Measurements from ENCODE around the gene NUP153. TPM values are rescaled to one million over a fixed set of nuclear protein-coding genes. Genes with fewer than 3 reads are reported as not detected.
A peak's percentile ranks its signal among the peaks of the same experiment; 100 is the strongest.
"Not testable (repeated sequence)": the region's sequence is repeated elsewhere in the genome, so short reads cannot be mapped to it uniquely, and the experiment has no call there.

Gene NUP153
- total RNA-seq: 10 to 100 TPM; 59.0 to 61.4 TPM

DNA sequence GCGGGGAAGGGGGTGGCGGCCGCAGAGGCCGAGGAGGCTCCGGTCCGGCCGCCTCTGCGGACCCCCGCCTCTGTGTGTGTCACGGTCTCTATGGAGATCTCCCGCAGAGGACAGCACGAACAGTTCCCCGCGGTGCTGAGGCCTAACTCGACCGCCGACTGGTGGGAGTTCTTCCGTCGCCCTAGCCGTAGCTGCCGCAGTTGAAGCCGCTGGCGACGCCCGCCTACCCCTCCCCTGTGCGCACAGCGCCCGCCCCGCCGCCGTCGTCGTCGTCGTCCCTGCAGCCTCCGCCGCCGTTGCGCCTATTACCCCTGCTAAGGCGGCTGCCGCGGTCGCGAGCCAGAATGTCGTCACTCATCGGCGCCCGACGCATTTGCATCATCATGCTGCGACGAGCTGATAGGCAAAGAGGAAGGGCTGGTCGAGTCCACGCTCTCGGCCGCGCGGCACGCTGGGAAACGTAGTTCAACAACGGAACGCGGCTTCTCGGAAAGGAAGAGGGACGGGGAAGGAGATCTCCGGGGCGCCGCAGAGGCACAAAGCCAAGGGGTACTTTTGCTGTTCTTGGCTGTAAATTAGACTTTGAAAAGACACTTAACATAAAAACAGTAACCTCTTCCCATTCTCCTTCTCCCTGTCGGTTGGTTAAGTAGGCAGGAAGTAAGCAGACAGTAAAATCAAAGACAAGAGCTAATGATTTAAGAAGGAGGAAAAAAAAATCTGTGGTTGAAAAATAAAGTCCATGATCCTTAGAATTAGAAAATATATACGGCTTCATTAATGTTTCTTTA, at the start of gene NUP153:
Gene NUP153, minus strand, starts transcription at position 346 of the 791 bp plus-strand sequence. CDS start 538 bp downstream, outside the sequence.
- H3K27me3 Mint-ChIP-seq (ENCODE audit: low read depth): no peaks in the 10 kb centered on the region
- peak; percentile 80 to 86 for ATAC-seq (replicated peaks in 1 of 2)
- H3K9me3 Mint-ChIP-seq: no peaks in the 10 kb centered on the region
- DNase-seq: peak; percentile 99 to 100
- H3K4me3 Mint-ChIP-seq: peak within 1 kb of the TSS; percentile 97 to 99
- H3K36me3 Mint-ChIP-seq (ENCODE audit: insufficient read depth in 2 of 2): peaks cover 4 to 24% of the 10 kb centered on the region in 2 donors
- H3K4me1 Mint-ChIP-seq (ENCODE audit: low read depth): peaks cover 40% of the 10 kb centered on the region
- peak within 1 kb of the TSS; percentile 100 for H3K27ac Mint-ChIP-seq

DNA sequence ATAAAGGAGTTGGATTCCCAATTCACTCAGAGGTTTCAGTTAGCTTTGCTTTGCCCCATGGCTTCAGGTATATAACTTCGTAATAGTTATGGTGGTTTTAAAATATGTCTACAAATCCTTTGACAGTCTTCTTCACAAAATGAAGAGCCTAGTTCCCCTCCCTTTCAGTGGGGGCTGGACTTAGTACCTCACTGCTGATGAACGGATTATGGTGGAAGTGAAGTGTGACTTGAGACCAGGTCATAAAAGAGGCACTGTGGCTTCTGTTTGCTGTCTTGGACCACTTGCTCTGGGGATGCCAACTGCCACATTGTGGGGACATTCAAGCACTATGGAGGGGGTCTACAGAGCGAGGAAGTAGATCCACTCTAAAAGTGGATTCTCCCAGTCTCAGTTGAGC, 47.5 kb upstream of the NUP153 start:
- H3K4me1 Mint-ChIP-seq (ENCODE audit: low read depth): no peaks in the 10 kb centered on the region
- ATAC-seq (replicated peaks in 1 of 2) (no peak), DNase-seq (no peak)
- H3K27ac Mint-ChIP-seq: no peak overlapping the region
- H3K27me3 Mint-ChIP-seq (ENCODE audit: low read depth): peaks cover 10% of the 10 kb centered on the region
- no peaks in the 10 kb centered on the region for H3K36me3 Mint-ChIP-seq (ENCODE audit: insufficient read depth in 2 of 2)
- no peak overlapping the region for H3K4me3 Mint-ChIP-seq
- no peaks in the 10 kb centered on the region for H3K9me3 Mint-ChIP-seq

DNA sequence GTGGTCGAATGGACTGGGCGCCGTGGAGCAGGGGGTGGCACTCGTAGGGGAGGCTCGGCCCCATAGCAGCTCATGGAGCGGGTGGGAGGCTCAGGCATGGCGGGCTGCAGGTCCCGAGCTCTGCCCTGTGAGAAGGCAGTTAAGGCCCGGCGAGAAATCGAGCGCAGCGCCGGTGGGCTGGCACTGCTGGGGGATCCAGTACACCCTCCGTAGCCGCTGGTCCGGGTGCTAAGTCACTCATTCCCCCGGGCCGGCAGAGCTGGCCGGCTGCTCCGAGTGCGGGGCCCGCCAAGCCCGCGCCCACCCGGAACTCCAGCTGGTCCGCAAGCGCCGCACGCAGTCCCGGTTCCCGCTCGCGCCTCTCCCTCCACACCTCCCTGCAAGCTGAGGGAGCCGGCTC, 38.6 kb upstream of the NUP153 start:
- not testable (repeated sequence) for ATAC-seq (replicated peaks in 1 of 2); H3K4me3 Mint-ChIP-seq

DNA sequence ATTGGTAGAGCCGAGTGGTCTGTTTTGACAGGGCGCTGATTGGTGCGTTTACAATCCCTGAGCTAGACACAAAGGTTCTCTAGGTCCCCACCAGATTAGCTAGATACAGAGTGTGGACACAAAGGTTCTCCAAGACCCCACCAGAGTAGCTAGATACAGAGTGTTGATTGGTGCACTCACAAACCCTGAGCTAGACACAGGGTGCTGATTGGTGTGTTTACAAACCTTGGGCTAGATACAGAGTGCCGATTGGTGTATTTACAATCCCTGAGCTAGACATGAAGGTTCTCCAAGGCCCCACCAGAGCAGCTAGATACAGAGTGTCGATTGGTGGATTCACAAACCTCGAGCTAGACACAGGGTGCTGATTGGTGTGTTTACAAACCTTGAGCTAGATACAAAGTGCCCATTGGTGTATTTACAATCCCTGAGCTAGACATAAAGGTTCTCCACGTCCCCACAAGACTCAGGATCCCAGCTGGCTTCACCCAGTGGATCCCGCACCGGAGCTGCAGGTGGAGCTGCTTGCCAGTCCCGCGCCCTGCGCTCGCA, 38.1 kb upstream of the NUP153 start:
- H3K4me3 Mint-ChIP-seq; ATAC-seq (replicated peaks in 1 of 2); DNase-seq; H3K27me3 Mint-ChIP-seq (ENCODE audit: low read depth); H3K36me3 Mint-ChIP-seq (ENCODE audit: insufficient read depth in 2 of 2); H3K9me3 Mint-ChIP-seq; H3K27ac Mint-ChIP-seq; H3K4me1 Mint-ChIP-seq (ENCODE audit: low read depth): not testable (repeated sequence)

More for the DNA sequence above, 38.6 kb upstream of the NUP153 start:
- not testable (repeated sequence) for H3K27me3 Mint-ChIP-seq (ENCODE audit: low read depth); H3K36me3 Mint-ChIP-seq (ENCODE audit: insufficient read depth in 2 of 2); H3K4me1 Mint-ChIP-seq (ENCODE audit: low read depth); H3K9me3 Mint-ChIP-seq; DNase-seq; H3K27ac Mint-ChIP-seq

DNA sequence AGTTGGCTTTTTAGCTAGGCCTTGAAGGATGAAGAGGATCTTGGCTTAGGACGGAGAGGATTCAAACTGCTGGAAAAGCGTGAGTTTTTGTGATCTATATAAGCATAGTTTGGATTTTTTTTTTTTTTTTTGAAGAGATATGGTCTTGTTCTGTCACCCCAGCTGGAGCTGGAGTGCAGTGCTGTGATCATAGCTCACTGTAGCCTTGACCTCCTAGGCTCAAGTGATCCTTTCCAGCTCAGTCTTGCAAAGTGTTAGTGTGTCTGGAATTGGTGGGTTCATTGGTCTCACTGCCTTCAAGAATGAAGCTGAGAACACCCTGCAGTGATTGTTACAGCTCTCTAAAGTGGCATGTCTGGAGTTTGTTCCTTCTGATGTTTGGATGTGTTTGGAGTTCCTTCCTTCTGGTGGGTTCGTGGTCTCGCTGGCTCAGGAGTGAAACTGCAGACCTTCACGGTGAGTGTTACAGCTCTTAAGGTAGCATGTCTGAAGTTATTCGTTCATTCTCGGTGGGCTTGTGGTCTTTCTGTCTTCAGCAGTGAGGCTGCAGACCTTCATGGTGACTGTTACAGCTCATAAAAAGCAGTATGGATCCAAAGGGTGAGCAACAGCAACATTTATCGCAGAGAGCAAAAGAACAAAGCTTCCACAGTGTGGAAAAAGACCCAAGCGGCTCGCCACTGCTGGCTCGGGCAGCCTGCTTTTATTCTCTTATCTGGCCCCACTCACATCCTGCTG, 37.5 kb upstream of the NUP153 start:
- ATAC-seq (replicated peaks in 1 of 2): no peak
- no peak for DNase-seq
- H3K27me3 Mint-ChIP-seq (ENCODE audit: low read depth): no peaks in the 10 kb centered on the region
- peaks cover 0 to 2% of the 10 kb centered on the region in 2 donors for H3K9me3 Mint-ChIP-seq
- H3K4me3 Mint-ChIP-seq: no peak overlapping the region
- H3K27ac Mint-ChIP-seq: no peak overlapping the region
- peaks cover 0 to 2% of the 10 kb centered on the region in 2 donors for H3K36me3 Mint-ChIP-seq (ENCODE audit: insufficient read depth in 2 of 2)
- H3K4me1 Mint-ChIP-seq (ENCODE audit: low read depth): no peaks in the 10 kb centered on the region

DNA sequence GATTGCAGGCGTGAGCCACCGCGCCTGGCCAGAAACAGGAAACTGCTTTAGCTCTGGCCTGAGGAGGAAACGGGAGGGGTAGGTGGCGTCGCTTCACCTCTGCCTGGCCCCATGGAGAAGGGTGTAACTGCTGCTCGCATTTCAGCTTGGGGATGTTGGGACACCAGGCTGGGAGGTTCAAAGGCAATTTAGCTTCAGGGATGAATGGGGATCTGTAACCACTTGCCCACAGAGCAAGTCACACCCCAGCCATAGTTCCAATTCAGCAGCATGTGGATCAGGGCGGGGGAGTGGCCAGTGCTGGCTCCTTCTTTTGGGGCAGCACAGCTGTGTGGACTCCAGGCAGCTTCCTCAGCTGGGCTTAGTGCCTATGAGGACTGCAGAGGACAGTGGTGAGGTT, 34.8 kb upstream of the NUP153 start:
- Mint-ChIP-seq H3K27me3 (ENCODE audit: low read depth) (no peaks in the 10 kb centered on the region), H3K27ac (no peak overlapping the region), H3K36me3 (ENCODE audit: insufficient read depth in 2 of 2) (peaks cover 2 to 10% of the 10 kb centered on the region in 2 donors), H3K4me1 (ENCODE audit: low read depth) (no peaks in the 10 kb centered on the region), H3K4me3 (no peak overlapping the region), H3K9me3 (peaks cover 5 to 13% of the 10 kb centered on the region in 2 donors)
- ATAC-seq (replicated peaks in 1 of 2) (no peak), DNase-seq (no peak)

DNA sequence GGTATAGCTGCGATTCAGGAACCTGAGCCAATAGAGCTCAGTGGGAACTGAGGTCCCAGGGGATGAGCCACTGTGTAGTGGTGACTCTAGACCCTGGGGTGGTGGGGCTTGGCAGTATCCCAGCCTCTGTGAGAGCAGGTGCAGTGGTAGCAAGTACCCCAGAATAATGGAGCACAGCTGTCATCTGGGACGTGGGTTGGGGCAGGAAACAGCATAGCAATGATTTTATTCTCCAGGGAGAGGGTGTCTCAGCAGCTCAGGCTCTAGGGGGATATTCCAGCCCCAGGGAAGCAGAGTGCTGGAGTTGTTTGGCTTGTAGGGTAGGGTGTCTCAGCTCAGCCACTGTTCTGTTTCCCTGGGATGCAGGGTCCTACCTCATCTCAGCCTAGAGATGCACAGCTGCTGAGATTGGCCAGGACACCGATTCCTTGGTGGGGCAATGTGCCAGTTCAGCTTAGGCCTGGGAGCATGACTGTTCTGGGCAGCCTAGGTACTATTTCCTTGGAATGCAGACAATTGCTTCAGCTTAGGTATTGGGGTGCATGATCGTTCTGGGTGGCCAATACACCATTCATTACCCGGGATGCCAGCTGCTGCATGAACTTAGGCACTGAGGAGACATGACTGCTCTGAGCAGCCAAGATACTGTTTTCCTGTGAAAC, 34.0 kb upstream of the NUP153 start:
- H3K27me3 Mint-ChIP-seq (ENCODE audit: low read depth): no peaks in the 10 kb centered on the region
- no peak overlapping the region for H3K4me3 Mint-ChIP-seq
- H3K27ac Mint-ChIP-seq: no peak overlapping the region
- DNase-seq: no peak
- H3K4me1 Mint-ChIP-seq (ENCODE audit: low read depth): no peaks in the 10 kb centered on the region
- peaks cover 2 to 10% of the 10 kb centered on the region in 2 donors for H3K36me3 Mint-ChIP-seq (ENCODE audit: insufficient read depth in 2 of 2)
- no peak for ATAC-seq (replicated peaks in 1 of 2)
- peaks cover 5 to 13% of the 10 kb centered on the region in 2 donors for H3K9me3 Mint-ChIP-seq

DNA sequence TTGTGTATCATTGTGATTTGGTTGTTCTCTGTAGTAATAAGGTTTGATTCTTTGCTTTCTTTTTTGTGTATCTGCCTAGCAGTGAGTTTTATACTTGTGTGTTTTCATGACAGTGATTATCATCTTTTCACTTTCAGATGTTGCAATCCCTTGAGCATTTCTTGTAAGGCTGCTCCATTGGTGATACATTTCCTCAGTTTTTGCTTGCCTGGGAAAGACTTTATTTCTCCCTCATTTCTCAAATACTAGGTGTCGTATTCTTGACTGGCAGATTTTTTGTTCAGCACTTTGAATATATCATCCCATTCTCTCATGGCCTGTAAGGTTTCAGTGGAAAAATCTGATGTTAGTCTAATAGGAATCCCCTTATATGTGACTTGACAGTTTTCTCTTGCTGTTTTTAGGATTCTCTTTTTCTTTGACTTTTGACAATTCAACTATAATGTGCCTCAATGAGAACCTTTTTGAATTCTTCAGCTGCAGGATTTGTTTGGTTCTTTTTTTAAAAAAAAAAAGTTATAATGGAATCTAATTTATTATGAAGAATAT, 31.1 kb upstream of the NUP153 start:
- DNase-seq (no peak), ATAC-seq (replicated peaks in 1 of 2) (no peak)
- Mint-ChIP-seq H3K4me1 (ENCODE audit: low read depth) (no peaks in the 10 kb centered on the region), H3K27me3 (ENCODE audit: low read depth) (no peaks in the 10 kb centered on the region), H3K27ac (no peak overlapping the region), H3K9me3 (peaks cover 5 to 13% of the 10 kb centered on the region in 2 donors), H3K4me3 (no peak overlapping the region), H3K36me3 (ENCODE audit: insufficient read depth in 2 of 2) (peaks cover 2 to 10% of the 10 kb centered on the region in 2 donors)

DNA sequence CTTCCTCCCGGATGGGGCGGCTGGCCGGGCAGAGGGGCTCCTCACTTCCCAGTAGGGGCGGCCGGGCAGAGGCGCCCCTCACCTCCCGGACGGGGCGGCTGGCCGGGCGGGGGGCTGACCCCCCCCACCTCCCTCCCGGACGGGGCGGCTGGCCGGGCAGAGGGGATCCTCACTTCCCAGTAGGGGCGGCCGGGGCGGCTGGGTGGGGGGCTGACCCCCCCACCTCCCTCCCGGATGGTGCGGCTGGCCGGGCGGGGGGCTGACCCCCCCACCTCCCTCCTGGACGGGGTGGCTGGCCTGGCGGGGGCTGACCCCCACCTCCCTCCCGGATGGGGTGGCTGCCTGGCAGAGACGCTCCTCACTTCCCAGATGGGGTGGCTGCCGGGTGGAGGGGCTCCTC, 28.6 kb upstream of the NUP153 start:
- peaks cover 2 to 10% of the 10 kb centered on the region in 2 donors for H3K36me3 Mint-ChIP-seq (ENCODE audit: insufficient read depth in 2 of 2)
- ATAC-seq (replicated peaks in 1 of 2); H3K27me3 Mint-ChIP-seq (ENCODE audit: low read depth); H3K27ac Mint-ChIP-seq; H3K4me3 Mint-ChIP-seq; H3K4me1 Mint-ChIP-seq (ENCODE audit: low read depth); DNase-seq: not testable (repeated sequence)
- H3K9me3 Mint-ChIP-seq: peaks cover 5 to 13% of the 10 kb centered on the region in 2 donors

DNA sequence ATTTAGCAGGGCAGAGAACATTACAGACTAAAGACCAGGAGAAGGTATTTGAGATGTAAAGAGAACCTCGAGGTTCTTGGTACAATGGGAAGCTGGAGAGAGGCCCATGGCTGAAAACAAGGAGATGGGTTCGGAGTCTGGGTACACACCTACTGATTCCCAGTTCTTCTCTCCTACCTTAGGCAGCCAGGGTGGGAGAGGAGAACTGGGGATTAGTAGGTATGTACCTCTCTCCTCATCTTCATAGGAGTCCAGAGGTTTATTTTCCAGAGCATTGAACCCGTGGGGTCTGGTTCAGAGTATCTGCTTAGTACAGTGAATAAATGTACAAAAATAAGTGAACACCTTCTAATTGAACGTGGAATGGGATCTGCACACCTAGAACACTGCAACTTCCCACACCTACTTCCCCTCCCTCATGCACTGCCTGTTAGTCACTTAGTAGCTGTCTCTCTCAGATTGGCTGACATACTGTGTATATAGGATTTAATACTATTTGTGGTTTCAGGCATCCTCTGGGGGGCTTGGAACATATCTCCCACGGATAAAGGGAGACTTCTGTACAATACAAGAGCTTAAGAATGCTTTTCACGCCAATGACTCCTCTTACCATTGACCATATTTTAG, 23.5 kb upstream of the NUP153 start:
- ATAC-seq (replicated peaks in 1 of 2) (no peak), DNase-seq (no peak)
- H3K4me3 Mint-ChIP-seq: no peak overlapping the region
- peaks cover 0 to 2% of the 10 kb centered on the region in 2 donors for H3K9me3 Mint-ChIP-seq
- H3K4me1 Mint-ChIP-seq (ENCODE audit: low read depth): no peaks in the 10 kb centered on the region
- no peak overlapping the region for H3K27ac Mint-ChIP-seq
- H3K27me3 Mint-ChIP-seq (ENCODE audit: low read depth): no peaks in the 10 kb centered on the region
- H3K36me3 Mint-ChIP-seq (ENCODE audit: insufficient read depth in 2 of 2): no peaks in the 10 kb centered on the region

DNA sequence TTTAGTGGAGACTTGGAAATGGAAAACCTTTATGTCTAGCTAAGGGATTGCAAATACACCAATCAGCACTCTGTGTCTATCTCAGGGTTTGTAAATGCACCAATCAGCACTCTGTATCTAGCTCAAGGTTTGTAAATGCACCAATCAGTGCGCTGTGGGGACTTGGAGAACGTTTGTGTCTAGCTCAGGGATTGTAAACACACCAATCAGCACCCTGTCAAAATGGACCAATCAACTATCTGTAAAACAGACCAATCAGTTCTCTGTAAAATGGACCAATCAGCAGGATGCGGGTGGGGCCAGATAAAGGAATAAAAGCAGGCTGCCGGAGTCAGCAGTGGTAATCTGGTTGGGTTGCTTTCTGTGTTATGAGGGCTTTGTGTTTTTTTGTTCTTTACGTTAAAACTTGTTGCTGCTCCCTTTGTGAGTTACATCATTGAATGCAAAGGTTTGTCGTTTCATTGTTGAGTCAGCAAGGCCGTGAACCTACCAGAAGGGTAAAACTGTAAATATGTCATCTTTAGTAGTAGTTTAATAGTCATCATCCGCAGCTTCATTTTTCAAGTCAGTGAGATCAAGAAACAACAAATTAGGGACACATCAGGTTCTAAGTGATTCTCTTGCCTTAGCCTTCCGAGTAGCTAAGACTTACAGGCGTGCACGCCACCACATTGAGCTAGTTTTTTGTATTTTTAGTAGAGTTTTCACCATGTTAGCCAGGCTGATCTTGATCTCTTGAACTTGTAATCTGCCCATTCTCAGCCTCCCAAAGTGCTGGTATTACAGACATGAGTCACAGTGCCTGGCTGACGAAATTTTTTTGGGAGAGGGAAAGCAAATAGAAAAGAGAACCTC, 22.7 kb upstream of the NUP153 start:
- no peak overlapping the region for H3K27ac Mint-ChIP-seq
- ATAC-seq (replicated peaks in 1 of 2): no peak
- H3K4me3 Mint-ChIP-seq: no peak overlapping the region

More for the DNA sequence above, 22.7 kb upstream of the NUP153 start:
- Mint-ChIP-seq H3K27me3 (ENCODE audit: low read depth) (no peaks in the 10 kb centered on the region), H3K9me3 (peaks cover 0 to 2% of the 10 kb centered on the region in 2 donors), H3K36me3 (ENCODE audit: insufficient read depth in 2 of 2) (no peaks in the 10 kb centered on the region), H3K4me1 (ENCODE audit: low read depth) (no peaks in the 10 kb centered on the region)
- DNase-seq: no peak
